GM12872 (cell line): ENCODE measurements around the gene LRFN4.

Experiments
- TF ChIP-seq, protein P1 (sequence below): IDR thresholded peaks from 3 replicates; pipeline ENCODE4 v1.5.1; 2011; ENCODE audit warnings: low read depth, mild to moderate bottlenecking, low read length, moderate library complexity; ENCODE audit not compliant: insufficient read depth

LRFN4 gene

DNA sequence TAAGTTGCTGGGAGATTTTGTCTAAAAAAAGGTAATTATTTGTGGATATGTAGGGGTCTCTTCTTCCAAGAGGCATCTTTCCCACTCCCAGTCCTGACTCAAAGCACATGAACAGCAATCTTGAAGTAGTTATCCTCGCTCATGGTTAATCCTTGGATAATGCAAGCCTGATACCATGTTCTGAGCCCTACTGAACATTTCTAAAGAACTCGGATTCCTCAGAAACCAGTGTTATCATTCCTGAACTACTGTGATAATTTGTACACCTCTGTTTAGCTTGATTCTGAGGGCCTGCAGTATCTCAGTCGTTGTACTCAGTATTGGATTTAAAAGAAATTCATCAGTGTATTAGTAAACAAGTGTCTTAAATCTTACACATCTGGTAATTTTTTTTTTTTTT is 36.0 kb upstream of the LRFN4 start:
- TF ChIP-seq, protein P1, sequence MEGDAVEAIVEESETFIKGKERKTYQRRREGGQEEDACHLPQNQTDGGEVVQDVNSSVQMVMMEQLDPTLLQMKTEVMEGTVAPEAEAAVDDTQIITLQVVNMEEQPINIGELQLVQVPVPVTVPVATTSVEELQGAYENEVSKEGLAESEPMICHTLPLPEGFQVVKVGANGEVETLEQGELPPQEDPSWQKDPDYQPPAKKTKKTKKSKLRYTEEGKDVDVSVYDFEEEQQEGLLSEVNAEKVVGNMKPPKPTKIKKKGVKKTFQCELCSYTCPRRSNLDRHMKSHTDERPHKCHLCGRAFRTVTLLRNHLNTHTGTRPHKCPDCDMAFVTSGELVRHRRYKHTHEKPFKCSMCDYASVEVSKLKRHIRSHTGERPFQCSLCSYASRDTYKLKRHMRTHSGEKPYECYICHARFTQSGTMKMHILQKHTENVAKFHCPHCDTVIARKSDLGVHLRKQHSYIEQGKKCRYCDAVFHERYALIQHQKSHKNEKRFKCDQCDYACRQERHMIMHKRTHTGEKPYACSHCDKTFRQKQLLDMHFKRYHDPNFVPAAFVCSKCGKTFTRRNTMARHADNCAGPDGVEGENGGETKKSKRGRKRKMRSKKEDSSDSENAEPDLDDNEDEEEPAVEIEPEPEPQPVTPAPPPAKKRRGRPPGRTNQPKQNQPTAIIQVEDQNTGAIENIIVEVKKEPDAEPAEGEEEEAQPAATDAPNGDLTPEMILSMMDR, result no peak

GRCh38 chr11:66823700-66824099 is 33.2 kb upstream of the LRFN4 start:
- TF ChIP-seq, protein P1, result no peak

DNA sequence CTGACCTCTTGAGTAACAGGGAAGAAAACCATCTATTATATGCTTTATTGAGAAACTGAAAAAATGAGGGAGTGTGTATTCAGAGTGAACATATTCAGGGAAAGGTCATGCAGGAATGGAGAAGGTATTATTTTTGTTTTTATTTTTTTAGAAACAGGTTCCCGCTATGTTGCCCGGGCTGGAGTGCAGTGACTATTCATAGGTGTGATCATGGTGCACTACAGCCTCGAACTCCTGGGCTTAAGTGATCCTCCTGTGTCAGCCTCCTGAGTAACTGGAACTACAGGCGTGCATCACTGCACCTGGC is 22.4 kb upstream of the LRFN4 start:
- TF ChIP-seq, protein P1, result no peak

GRCh38 chr11:66834943-66835342 is 21.9 kb upstream of the LRFN4 start:
- TF ChIP-seq, protein P1, result no peak

DNA sequence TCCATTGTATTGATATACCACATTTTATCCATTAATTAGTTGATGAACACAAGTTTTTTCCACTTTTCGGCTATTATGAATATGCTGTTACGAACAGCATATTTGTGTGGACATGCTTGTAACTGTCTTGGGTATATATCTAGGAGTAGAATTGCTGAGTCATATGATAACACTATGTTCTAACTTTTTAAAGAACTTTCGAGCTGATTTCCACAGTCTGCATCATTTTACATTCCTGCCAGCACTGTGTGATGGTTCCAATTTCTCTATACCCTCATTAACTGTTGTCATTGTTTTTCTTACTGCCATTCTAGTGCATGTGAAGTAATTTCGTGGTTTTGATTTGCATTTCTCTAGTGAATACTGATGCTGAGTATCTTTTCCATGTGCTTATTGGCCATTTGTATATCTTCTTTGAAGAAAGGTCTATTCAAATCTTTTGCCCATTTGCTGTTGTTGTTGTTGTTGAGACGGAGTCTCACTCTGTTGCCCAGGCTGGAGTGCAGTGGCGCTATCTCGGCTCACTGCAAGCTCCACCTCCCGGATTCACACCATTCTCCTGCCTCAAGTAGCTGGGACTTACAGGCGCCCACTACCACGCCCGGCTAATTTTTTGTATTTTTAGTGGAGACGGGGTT is 21.0 kb upstream of the LRFN4 start:
- TF ChIP-seq, protein P1, result no peak

- TF ChIP-seq, protein P1, result no peak
These were observed 16.4 kb upstream of the LRFN4 start for GRCh38 chr11:66840317-66841091.

DNA sequence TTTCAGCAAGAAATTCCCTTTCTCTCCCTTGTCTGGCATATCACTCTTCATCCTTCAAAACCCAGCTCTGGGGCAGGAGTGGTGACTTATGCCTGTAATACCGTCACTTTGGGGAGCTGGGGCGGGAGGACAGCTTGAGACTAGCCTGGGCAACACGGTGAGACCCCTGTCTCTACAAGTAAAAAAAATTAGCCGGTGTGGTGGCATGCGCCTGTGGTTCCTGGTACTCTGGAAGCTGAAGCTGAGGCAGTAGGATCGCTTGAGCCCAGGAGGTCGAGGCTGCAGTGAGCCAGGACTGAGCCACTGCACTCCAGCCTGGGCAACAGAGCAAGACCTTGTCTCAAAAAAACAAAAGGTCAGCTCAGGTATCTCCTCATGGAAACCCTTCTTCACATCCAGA is 15.0 kb upstream of the LRFN4 start:
- TF ChIP-seq, protein P1, result no peak
